Measurements from ENCODE around the gene OR4F17.
"Not testable (repeated sequence)": the region's sequence is repeated elsewhere in the genome, so short reads cannot be mapped to it uniquely, and the experiment has no call there.

Gene OR4F17

DNA sequence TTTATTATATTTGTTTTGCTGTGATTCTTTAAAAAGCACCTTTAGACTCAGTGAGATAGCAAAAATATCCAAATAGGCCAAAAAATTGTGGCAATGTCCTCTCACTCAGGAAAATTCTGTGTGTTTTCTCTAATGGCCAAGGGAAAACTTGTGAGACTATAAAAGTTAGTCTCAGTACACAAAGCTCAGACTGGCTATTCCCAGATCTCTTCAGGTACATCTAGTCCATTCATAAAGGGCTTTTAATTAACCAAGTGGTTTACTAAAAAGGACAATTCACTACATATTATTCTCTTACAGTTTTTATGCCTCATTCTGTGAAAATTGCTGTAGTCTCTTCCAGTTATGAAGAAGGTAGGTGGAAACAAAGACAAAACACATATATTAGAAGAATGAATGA is at the start of gene OR4F17:
Gene OR4F17, plus strand, starts transcription at position 301 of the 400 bp plus-strand sequence. CDS start 3,575 bp downstream, outside the sequence.
- DNase-seq (ENCODE audit: low read depth, low spot score) = not testable (repeated sequence)

GRCh38 chr19:70793-71192 is 36.1 kb upstream of the OR4F17 start:
- DNase-seq (ENCODE audit: low read depth, low spot score) = not testable (repeated sequence)

DNA sequence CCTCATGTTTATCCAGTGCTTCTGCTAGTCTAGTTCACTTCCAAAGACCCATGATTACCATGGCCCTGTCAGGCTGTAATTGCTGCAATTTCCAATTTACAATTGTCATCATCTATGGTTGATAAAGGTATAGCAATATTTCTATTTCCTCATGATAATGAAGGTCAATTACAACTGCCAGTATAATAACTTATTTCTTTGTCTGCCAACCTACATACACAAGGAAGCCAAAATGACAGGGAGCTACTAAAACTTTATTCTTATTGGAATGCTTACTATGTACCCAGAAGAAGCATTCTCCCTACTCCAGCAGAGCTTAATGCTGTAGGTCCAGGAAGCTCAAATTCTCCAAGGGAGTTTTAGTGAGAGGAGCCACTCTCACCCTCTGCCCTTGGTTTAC is 24.0 kb upstream of the OR4F17 start:
- DNase-seq (ENCODE audit: low read depth, low spot score) = not testable (repeated sequence)

DNA sequence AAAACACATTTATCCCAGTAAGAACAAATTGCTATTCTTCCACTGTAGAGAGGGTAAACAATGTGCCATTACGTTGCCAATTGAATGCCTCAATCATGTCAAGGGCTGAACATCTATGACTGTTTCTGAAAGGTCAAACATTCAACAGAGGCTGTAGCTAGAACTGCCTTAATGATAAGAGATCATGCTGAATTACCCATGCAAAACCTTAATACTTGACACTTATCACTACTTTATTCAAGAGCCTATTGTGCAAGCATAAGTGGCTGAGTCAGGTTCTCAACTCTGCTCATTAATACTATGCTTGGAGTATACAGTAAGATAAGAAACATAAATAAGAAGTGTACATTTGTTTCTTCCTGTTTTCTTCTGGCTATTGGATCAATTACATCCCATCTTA is 23.3 kb upstream of the OR4F17 start:
- not testable (repeated sequence) for DNase-seq (ENCODE audit: low read depth, low spot score)

GRCh38 chr19:90678-91077 is 16.2 kb upstream of the OR4F17 start:
- not testable (repeated sequence) for DNase-seq (ENCODE audit: low read depth, low spot score)

GRCh38 chr19:94794-95193 is 12.1 kb upstream of the OR4F17 start:
- not testable (repeated sequence) for DNase-seq (ENCODE audit: low read depth, low spot score)

DNA sequence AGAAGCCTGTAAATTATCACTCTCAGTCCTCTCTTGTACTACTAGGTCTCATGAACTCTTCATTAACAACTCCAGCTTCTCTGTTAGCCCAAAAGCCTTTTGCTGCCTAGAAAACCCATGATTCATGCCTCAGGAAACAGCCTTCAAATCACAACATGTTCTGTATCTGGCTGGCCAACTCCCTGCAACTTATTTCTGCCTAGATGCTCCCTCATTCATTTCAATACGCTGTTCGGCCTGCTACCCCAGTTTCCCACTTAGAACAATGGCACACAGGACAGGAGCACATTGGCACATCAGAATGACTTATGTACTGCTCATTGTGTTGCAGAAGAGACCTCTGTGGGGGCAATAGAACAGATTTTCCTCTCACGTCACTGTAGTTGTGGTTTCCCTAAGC is 9.3 kb upstream of the OR4F17 start:
- not testable (repeated sequence) for DNase-seq (ENCODE audit: low read depth, low spot score)

DNA sequence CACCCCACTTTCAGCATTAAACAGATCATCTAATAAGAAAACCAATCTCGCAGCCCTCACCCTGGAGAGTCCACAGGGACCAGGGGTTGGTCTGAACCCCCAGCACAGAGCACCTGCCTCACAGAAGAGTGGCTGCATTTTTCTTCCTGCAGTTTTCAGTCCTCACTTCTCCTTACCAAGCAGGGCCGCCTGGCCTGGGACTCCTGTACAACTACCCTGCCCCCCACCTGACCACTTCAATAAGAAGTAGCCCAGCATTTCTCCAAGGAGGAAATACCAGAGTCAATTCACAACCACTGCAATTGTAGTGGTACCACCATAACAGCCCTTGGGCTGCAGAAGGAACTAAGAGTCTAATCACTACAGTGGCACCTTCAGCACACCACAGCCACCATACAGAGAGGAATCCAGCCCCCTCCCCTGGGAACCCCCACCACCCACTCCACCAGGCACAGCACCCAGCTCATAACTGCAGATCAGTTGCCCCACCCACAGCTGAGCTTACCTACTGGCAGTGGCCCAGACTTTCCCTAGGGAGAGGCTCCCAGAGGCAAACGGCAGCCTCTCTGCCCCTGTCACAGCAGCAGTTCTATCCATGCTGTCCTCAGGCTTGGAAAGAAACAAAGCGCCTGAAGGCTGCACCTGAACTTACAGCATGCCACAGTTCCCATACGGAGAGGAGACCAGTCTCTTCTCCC is 13.7 kb downstream of the OR4F17 start:
- DNase-seq (ENCODE audit: low read depth, low spot score) = not testable (repeated sequence)
